Neural cell (in vitro differentiated cells): ENCODE measurements around the gene HMX1.

Experiments used
- EP300 ChIP-seq: fragments of 450-650 bp; conservative IDR thresholded peaks from 2 replicates; pipeline ENCODE4 v1.6.1; 2014; ENCODE audit warnings: antibody characterized with exemption, mild to moderate bottlenecking, moderate library complexity; ENCODE audit not compliant: poor library complexity, severe bottlenecking
- EZH2 ChIP-seq: fragments of 200-600, 300-800 bp; shearing (Covaris generic), sonication (generic); IDR thresholded peaks from 2 replicates; pipeline ENCODE4 v1.6.1; 2014; ENCODE audit warnings: antibody characterized with exemption, low read length, borderline replicate concordance, mild to moderate bottlenecking; ENCODE audit not compliant: insufficient read depth, poor library complexity, severe bottlenecking
- TF ChIP-seq, protein P1 (sequence below): fragments of 450-650 bp; IDR thresholded peaks from 2 replicates; pipeline ENCODE4 v1.5.1; 2014; ENCODE audit warnings: antibody characterized with exemption, mild to moderate bottlenecking, moderate library complexity; ENCODE audit not compliant: poor library complexity, severe bottlenecking
- TF ChIP-seq, protein P2 (sequence below): IDR thresholded peaks from 2 replicates; pipeline ENCODE4 v1.6.1; 2012; ENCODE audit warnings: borderline replicate concordance

DNA sequence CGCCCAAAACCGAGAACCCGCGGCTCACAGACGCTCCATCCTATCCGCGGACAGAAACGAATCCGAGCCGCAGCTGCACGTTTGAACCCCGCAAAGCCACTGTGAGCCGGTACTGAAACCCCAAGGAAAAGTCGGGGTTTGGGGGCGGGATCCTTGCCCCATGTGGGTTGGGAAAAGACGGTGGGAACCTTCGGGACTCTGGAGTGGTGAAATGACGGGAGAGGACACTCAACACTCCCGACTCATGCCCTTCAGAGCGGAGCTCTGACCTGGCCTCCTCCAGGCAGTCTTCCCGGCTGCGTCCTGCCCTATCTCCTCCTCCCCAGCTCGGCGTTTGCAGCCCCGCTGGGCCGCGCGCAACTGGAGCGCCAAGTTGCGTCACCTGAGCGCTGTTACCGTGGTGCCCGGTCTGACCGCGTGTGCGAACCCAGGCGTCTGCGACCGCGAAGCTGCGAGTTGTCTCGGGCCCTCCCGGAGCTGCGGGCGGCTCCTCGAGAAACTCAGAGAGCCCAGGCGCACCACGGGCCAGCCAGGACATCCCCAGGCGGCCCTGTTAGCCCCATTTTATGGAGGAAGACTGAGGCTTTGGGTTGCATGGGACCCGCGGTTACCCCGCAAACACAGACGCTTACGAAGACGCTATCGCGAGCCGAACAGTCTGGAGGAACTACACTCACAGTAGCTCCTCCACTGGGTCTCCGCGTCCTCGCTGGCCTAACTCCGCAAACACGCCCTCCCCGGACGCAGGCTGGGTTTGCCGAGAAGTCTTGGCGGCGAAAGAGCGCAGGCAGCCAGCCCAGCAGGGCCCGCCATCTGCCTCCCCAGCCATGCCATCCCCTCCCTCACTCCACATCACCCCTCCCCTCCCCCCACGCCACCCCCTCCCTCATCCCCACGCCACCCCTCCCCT is 20.3 kb upstream of the HMX1 start:
- TF ChIP-seq EZH2, result peak; percentile 62
- TF ChIP-seq, protein P1, sequence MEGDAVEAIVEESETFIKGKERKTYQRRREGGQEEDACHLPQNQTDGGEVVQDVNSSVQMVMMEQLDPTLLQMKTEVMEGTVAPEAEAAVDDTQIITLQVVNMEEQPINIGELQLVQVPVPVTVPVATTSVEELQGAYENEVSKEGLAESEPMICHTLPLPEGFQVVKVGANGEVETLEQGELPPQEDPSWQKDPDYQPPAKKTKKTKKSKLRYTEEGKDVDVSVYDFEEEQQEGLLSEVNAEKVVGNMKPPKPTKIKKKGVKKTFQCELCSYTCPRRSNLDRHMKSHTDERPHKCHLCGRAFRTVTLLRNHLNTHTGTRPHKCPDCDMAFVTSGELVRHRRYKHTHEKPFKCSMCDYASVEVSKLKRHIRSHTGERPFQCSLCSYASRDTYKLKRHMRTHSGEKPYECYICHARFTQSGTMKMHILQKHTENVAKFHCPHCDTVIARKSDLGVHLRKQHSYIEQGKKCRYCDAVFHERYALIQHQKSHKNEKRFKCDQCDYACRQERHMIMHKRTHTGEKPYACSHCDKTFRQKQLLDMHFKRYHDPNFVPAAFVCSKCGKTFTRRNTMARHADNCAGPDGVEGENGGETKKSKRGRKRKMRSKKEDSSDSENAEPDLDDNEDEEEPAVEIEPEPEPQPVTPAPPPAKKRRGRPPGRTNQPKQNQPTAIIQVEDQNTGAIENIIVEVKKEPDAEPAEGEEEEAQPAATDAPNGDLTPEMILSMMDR, result no peak
- TF ChIP-seq, protein P2, sequence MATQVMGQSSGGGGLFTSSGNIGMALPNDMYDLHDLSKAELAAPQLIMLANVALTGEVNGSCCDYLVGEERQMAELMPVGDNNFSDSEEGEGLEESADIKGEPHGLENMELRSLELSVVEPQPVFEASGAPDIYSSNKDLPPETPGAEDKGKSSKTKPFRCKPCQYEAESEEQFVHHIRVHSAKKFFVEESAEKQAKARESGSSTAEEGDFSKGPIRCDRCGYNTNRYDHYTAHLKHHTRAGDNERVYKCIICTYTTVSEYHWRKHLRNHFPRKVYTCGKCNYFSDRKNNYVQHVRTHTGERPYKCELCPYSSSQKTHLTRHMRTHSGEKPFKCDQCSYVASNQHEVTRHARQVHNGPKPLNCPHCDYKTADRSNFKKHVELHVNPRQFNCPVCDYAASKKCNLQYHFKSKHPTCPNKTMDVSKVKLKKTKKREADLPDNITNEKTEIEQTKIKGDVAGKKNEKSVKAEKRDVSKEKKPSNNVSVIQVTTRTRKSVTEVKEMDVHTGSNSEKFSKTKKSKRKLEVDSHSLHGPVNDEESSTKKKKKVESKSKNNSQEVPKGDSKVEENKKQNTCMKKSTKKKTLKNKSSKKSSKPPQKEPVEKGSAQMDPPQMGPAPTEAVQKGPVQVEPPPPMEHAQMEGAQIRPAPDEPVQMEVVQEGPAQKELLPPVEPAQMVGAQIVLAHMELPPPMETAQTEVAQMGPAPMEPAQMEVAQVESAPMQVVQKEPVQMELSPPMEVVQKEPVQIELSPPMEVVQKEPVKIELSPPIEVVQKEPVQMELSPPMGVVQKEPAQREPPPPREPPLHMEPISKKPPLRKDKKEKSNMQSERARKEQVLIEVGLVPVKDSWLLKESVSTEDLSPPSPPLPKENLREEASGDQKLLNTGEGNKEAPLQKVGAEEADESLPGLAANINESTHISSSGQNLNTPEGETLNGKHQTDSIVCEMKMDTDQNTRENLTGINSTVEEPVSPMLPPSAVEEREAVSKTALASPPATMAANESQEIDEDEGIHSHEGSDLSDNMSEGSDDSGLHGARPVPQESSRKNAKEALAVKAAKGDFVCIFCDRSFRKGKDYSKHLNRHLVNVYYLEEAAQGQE, result no peak
- TF ChIP-seq EP300, result no peak
